Activated T-helper 1 cell treated with Interleukin-2 at 50 U/mL for 16 hours (primary cell): ENCODE measurements around the gene SRBD1.

Experiments used
- DNase-seq: peaks from one replicate; pipeline ENCODE4 v3.0.0-alpha.2; 2020; ENCODE audit warnings: low read depth

Gene SRBD1

GRCh38 chr2:45368792-45369191, 242.3 kb downstream of the SRBD1 start:
- DNase-seq: no peak

- DNase-seq: no peak
These were observed 249.4 kb downstream of the SRBD1 start for GRCh38 chr2:45361666-45362065.

- no peak for DNase-seq
These were observed 256.3 kb downstream of the SRBD1 start for GRCh38 chr2:45354776-45355175.

- DNase-seq: no peak
These were observed 257.2 kb downstream of the SRBD1 start for GRCh38 chr2:45353879-45354278.

- DNase-seq: no peak
These were observed 258.6 kb downstream of the SRBD1 start for GRCh38 chr2:45352506-45352905.

GRCh38 chr2:45345331-45346234, 265.5 kb downstream of the SRBD1 start:
- no peak for DNase-seq

- DNase-seq: no peak
These were observed 266.6 kb downstream of the SRBD1 start for GRCh38 chr2:45344502-45344901.

GRCh38 chr2:45344071-45344470, 267.0 kb downstream of the SRBD1 start:
- DNase-seq: no peak

- no peak for DNase-seq
These were observed 267.6 kb downstream of the SRBD1 start for GRCh38 chr2:45343251-45344017.

- no peak for DNase-seq
These were observed 270.7 kb downstream of the SRBD1 start for GRCh38 chr2:45340318-45340717.

- no peak for DNase-seq
These were observed 271.8 kb downstream of the SRBD1 start for GRCh38 chr2:45339253-45339652.
